ENCODE measurements around the gene KLF11.
A peak's percentile ranks its signal among the peaks of the same experiment; 100 is the strongest.

The KLF11 gene

GRCh38 chr2:10095175-10095574, 51.8 kb downstream of the KLF11 start:
- CTCF ChIA-PET = interaction anchor here (0.5 to 2.1 kb wide), 3 partner anchors 23 to 340 kb away, joined by 3 to 13 read pairs (median 3); no protein-coding TSS in a partner anchor

GRCh38 chr2:10096641-10097040, 53.3 kb downstream of the KLF11 start:
- POLR2A ChIA-PET (ENCODE audit: low non-redundant PET) = interaction anchor here (0.6 kb wide), 3 partner anchors 16 to 538 kb away, joined by 3 read pairs; no protein-coding TSS in a partner anchor
- no peak for TF ChIP-seq CTCF (conservative IDR thresholded peaks at IDR 0.05; ENCODE audit: low read depth)
- peak overlapping the region; percentile 59 for H3K27ac ChIP-seq
- CTCF ChIA-PET = interaction anchor here (0.6 to 2.9 kb wide), 29 partner anchors 8 to 545 kb away, joined by 3 to 54 read pairs (median 4); partner anchors contain the start of gene CYS1
- DNase-seq (ENCODE audit: low spot score) = no peak

More at GRCh38 chr2:10095175-10095574, 51.8 kb downstream of the KLF11 start:
- TF ChIP-seq CTCF (conservative IDR thresholded peaks at IDR 0.05; ENCODE audit: low read depth) = no peak
- POLR2A ChIA-PET (ENCODE audit: low non-redundant PET) = no interaction called here
- no peak for DNase-seq (ENCODE audit: low spot score)
- peak overlapping the region; percentile 59 for H3K27ac ChIP-seq

GRCh38 chr2:10097352-10098148, 54.2 kb downstream of the KLF11 start:
- H3K27ac ChIP-seq = peak overlapping the region; percentile 59
- DNase-seq (ENCODE audit: low spot score) = peak; percentile 88
- peak; percentile 96 for TF ChIP-seq CTCF (conservative IDR thresholded peaks at IDR 0.05; ENCODE audit: low read depth)
- POLR2A ChIA-PET (ENCODE audit: low non-redundant PET) = interaction anchor here (0.6 kb wide), 3 partner anchors 15 to 539 kb away, joined by 3 read pairs; no protein-coding TSS in a partner anchor
- CTCF ChIA-PET = interaction anchor here (0.5 to 2.9 kb wide), 28 partner anchors 9 to 533 kb away, joined by 3 to 54 read pairs (median 4); partner anchors contain the start of gene CYS1

GRCh38 chr2:10101491-10101890, 58.1 kb downstream of the KLF11 start:
- no peak for DNase-seq (ENCODE audit: low spot score)
- TF ChIP-seq CTCF (conservative IDR thresholded peaks at IDR 0.05; ENCODE audit: low read depth) = no peak
- no peak overlapping the region for H3K27ac ChIP-seq
- POLR2A ChIA-PET (ENCODE audit: low non-redundant PET) = interaction anchor here (0.6 kb wide), 1 partner anchor 72 kb away, joined by 3 read pairs; no protein-coding TSS in a partner anchor
- CTCF ChIA-PET = interaction anchor here (0.5 to 1.6 kb wide), 3 partner anchors 29 to 692 kb away, joined by 3 to 7 read pairs (median 3); no protein-coding TSS in a partner anchor

- CTCF ChIA-PET = interaction anchor here (0.5 kb wide), 1 partner anchor 195 kb away, joined by 4 read pairs; no protein-coding TSS in a partner anchor
- POLR2A ChIA-PET (ENCODE audit: low non-redundant PET) = no interaction called here
- DNase-seq (ENCODE audit: low spot score) = no peak
- no peak overlapping the region for H3K27ac ChIP-seq
- no peak for TF ChIP-seq CTCF (conservative IDR thresholded peaks at IDR 0.05; ENCODE audit: low read depth)
Measured at GRCh38 chr2:10103179-10103578, 59.8 kb downstream of the KLF11 start.

Data from RWPE1 (cell line).